HepG2 (cell line): Measurements from ENCODE around the gene GLB1L. TPM values are rescaled to one million over a fixed set of nuclear protein-coding genes. Genes with fewer than 3 reads are reported as not detected.
A peak's percentile ranks its signal among the peaks of the same experiment; 100 is the strongest.

Experiments
- ASH2L ChIP-seq: fragments of 300-600, 200-600 bp; sonication (generic); IDR thresholded peaks from 2 replicates; pipeline ENCODE4 v1.7.0; 2017; ENCODE audit warnings: low read depth, mild to moderate bottlenecking, moderate library complexity, mixed read lengths, low read length; ENCODE audit not compliant: insufficient read length
- BRCA1 ChIP-seq: sonication (generic); formaldehyde crosslinking; IDR thresholded peaks from 2 replicates; pipeline ENCODE4 v1.4.0; 2020; ENCODE audit warnings: missing genetic modification reagents
- EEA1 ChIP-seq: sonication (generic); formaldehyde crosslinking; IDR thresholded peaks from 2 replicates; pipeline ENCODE4 v1.5.1; 2020; ENCODE audit warnings: mild to moderate bottlenecking, missing genetic modification reagents, borderline replicate concordance
- GZF1 ChIP-seq: sonication (generic); formaldehyde crosslinking; IDR thresholded peaks from 2 replicates; pipeline ENCODE4 v1.5.1; 2020; ENCODE audit warnings: mild to moderate bottlenecking, missing genetic modification reagents
- IKZF1 ChIP-seq: fragments of 450-650 bp; IDR thresholded peaks from 2 replicates; pipeline ENCODE4 v1.7.1; 2016
- KLF6 ChIP-seq: IDR thresholded peaks from 2 replicates; pipeline ENCODE4 v1.8.0; 2016; ENCODE audit warnings: missing biosample characterization, missing genetic modification reagents
- MAFK ChIP-seq, 2 experiments: IDR thresholded peaks in 1 of 2; conservative IDR thresholded peaks in 1 of 2; 2 replicates each; pipeline ENCODE4 v1.6.1; 2011; ENCODE audit warnings: improper control_type of control experiment in 2 of 2, low read length in 2 of 2
- MXD4 ChIP-seq: IDR thresholded peaks from 2 replicates; pipeline ENCODE4 v1.6.1; 2016; ENCODE audit warnings: mild to moderate bottlenecking, missing biosample characterization, missing genetic modification reagents
- POLR2AphosphoS5 ChIP-seq: IDR thresholded peaks from 2 replicates; pipeline ENCODE4 v1.6.1; 2012; ENCODE audit warnings: low read depth, low read length
- PRPF4 ChIP-seq: fragments of 200-400 bp; formaldehyde crosslinking; IDR thresholded peaks from 2 replicates; pipeline ENCODE4 v1.6.1; 2016; ENCODE audit warnings: low read length, low read depth; ENCODE audit not compliant: poor library complexity, severe bottlenecking
- USF2 ChIP-seq, 2 experiments: sonication (generic) in 1 of 2; formaldehyde crosslinking in 1 of 2; IDR thresholded peaks; 2 replicates each; pipeline versions ENCODE4 v1.5.1 to v1.6.1; 2011 to 2020; ENCODE audit warnings: borderline replicate concordance in 1 of 2, low read depth in 1 of 2, low read length in 1 of 2, mild to moderate bottlenecking in 1 of 2, missing genetic modification reagents in 1 of 2, moderate library complexity in 1 of 2
- XBP1 ChIP-seq: sonication (generic); formaldehyde crosslinking; IDR thresholded peaks from 2 replicates; pipeline ENCODE4 v1.5.0; 2020; ENCODE audit warnings: missing genetic modification reagents
- ZC3H4 ChIP-seq: sonication (generic); formaldehyde crosslinking; IDR thresholded peaks from 2 replicates; pipeline ENCODE4 v1.4.0; 2020; ENCODE audit warnings: missing genetic modification reagents, borderline replicate concordance
- ZMYM4 ChIP-seq: sonication (generic); formaldehyde crosslinking; IDR thresholded peaks from 2 replicates; pipeline ENCODE4 v1.8.1; 2023; ENCODE audit warnings: mild to moderate bottlenecking, missing genetic modification reagents
- ZNF253 ChIP-seq: sonication (generic); formaldehyde crosslinking; IDR thresholded peaks from 2 replicates; pipeline ENCODE4 v1.8.0; 2022; ENCODE audit warnings: mild to moderate bottlenecking, missing genetic modification reagents, borderline replicate concordance
- ZNF274 ChIP-seq: sonication (generic); formaldehyde crosslinking; IDR thresholded peaks from 2 replicates; pipeline ENCODE4 v1.5.1; 2020; ENCODE audit warnings: mild to moderate bottlenecking, missing genetic modification reagents
- ZNF329 ChIP-seq: sonication (generic); formaldehyde crosslinking; IDR thresholded peaks from 2 replicates; pipeline ENCODE4 v1.9.0; 2021; ENCODE audit warnings: low read depth, mild to moderate bottlenecking, missing genetic modification reagents
- ZNF598 ChIP-seq: sonication (generic); formaldehyde crosslinking; IDR thresholded peaks from 2 replicates; pipeline ENCODE4 v1.5.1; 2020; ENCODE audit warnings: mild to moderate bottlenecking, missing genetic modification reagents, borderline replicate concordance
- ZNF605 ChIP-seq: sonication (generic); formaldehyde crosslinking; IDR thresholded peaks from 2 replicates; pipeline ENCODE4 v1.8.0; 2022; ENCODE audit warnings: mild to moderate bottlenecking, missing genetic modification reagents
- ZSCAN25 ChIP-seq: sonication (generic); formaldehyde crosslinking; IDR thresholded peaks from 2 replicates; pipeline ENCODE4 v1.8.0; 2022; ENCODE audit warnings: mild to moderate bottlenecking, missing genetic modification reagents
- polyA plus RNA-seq, 8 experiments: library from polyadenylated mRNA; depleted of rRNA in 3 of 8; stranded (reverse) in 7 of 8; unstranded in 1 of 8; fragments of >200 nt; fragmentation: Illumina TruSeq in 4 of 8; extraction: Trizol in 4 of 8; gene quantifications; 2 replicates each; pipeline versions ENCODE4 v1.2.1 to v1.2.3, GENCODE V29; 2011 to 2016; ENCODE audit warnings: low read depth in 4 of 8, missing spikeins in 1 of 8, mixed read lengths in 1 of 8; ENCODE audit not compliant: insufficient read depth in 1 of 8
- total RNA-seq, 5 experiments: library from RNA; depleted of rRNA; stranded (reverse); fragments of >200 nt; fragmentation: Illumina TruSeq; extraction: Trizol; gene quantifications; 2 replicates each; pipeline ENCODE4 v1.2.3, GENCODE V29; 2016; ENCODE audit warnings: low read depth in 1 of 5
- TF ChIP-seq, protein P1 (sequence below): sonication (generic); formaldehyde crosslinking; IDR thresholded peaks from 2 replicates; pipeline ENCODE4 v1.5.0; 2020; ENCODE audit warnings: mild to moderate bottlenecking, missing genetic modification reagents
- TF ChIP-seq, protein P2 (sequence below): sonication (generic); formaldehyde crosslinking; conservative IDR thresholded peaks from 2 replicates; pipeline ENCODE4 v1.8.0; 2022; ENCODE audit warnings: mild to moderate bottlenecking, moderate library complexity, missing genetic modification reagents
- TF ChIP-seq, protein P3 (sequence below): sonication (generic); formaldehyde crosslinking; IDR thresholded peaks from 2 replicates; pipeline ENCODE4 v1.5.0; 2020; ENCODE audit warnings: mild to moderate bottlenecking, low read depth, missing genetic modification reagents, borderline replicate concordance

GLB1L gene
- total and polyA plus RNA-seq, 2 of the 13 experiments (the other 11 are each of a cell fraction or from before 2014, with no cell fraction given): 6.8 to 7.3 TPM

DNA sequence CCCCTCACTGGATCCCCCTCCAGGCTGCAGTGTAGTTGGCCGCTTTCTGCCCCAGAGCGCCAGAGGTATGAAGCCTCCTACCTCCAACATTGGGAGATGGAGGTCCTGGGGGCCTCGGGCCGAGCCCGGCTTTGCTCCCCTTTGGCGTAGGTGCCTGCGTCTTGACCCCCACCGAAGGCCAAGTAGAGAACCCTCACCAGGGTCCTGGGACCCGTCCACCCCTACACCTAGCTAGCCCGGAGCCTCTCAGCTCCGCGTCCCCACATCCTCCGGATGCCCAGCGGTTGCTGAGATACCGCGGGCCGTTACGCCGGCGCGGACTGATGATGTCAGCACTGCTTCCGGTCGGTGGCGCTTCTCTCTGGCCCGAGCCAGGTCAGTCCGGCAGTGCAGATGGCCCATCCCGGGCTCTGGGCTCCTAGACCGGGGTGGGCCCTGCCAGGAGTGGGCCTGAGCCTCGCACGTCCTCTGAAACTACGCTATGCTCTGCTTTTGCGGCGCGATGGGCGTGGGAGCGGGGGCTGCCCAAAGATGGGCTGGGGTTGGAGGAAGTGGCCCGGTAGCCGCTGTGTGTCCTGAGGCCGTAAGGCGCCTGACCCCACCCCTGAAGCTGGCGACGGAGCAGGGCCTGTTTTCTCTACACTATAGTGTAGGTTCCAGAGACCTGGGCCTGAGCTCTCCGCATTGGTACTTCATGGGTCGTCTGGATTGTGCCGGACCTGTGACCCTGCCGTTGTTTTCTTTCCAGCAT lies at the start of gene GLB1L, which contains the start of gene STK16 (continued):
- peak; percentile 97 for TF ChIP-seq KLF6 (CRISPR knock-in tag)
- TF ChIP-seq BRCA1 (CRISPR knock-in tag): peak; percentile 60; the same call in 1 of the 2 replicates
- TF ChIP-seq MXD4 (CRISPR knock-in tag): peak; percentile 59; the same call in 1 of the 2 replicates
- TF ChIP-seq POLR2AphosphoS5: peak; percentile 96
- no peak for TF ChIP-seq IKZF1
- peak; percentile 94 for TF ChIP-seq ZNF605 (CRISPR knock-in tag)
- TF ChIP-seq, protein P1, sequence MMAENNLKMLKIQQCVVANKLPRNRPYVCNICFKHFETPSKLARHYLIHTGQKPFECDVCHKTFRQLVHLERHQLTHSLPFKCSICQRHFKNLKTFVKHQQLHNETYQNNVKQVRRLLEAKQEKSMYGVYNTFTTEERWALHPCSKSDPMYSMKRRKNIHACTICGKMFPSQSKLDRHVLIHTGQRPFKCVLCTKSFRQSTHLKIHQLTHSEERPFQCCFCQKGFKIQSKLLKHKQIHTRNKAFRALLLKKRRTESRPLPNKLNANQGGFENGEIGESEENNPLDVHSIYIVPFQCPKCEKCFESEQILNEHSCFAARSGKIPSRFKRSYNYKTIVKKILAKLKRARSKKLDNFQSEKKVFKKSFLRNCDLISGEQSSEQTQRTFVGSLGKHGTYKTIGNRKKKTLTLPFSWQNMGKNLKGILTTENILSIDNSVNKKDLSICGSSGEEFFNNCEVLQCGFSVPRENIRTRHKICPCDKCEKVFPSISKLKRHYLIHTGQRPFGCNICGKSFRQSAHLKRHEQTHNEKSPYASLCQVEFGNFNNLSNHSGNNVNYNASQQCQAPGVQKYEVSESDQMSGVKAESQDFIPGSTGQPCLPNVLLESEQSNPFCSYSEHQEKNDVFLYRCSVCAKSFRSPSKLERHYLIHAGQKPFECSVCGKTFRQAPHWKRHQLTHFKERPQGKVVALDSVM (CRISPR knock-in tag): peak; percentile 51
- peak; percentile 58 to 89; a peak in 3 of 4 replicates for TF ChIP-seq MAFK (conservative IDR thresholded peaks at IDR 0.05 in 1 of 2, IDR thresholded peaks at IDR 0.05 in 1 of 2; ENCODE audit: low read length in 2 of 2)
- TF ChIP-seq USF2 (IDR thresholded peaks at IDR 0.05; ENCODE audit: low read depth, low read length): no peak
- TF ChIP-seq USF2 (CRISPR knock-in tag; IDR thresholded peaks at IDR 0.05; ENCODE audit: borderline replicate concordance): no peak
- TF ChIP-seq ZNF274 (CRISPR knock-in tag): peak; percentile 82
- TF ChIP-seq EEA1: no peak; the same call in 1 of the 2 replicates
- TF ChIP-seq ZC3H4 (CRISPR knock-in tag): no peak
- no peak for TF ChIP-seq PRPF4
- TF ChIP-seq, protein P2, sequence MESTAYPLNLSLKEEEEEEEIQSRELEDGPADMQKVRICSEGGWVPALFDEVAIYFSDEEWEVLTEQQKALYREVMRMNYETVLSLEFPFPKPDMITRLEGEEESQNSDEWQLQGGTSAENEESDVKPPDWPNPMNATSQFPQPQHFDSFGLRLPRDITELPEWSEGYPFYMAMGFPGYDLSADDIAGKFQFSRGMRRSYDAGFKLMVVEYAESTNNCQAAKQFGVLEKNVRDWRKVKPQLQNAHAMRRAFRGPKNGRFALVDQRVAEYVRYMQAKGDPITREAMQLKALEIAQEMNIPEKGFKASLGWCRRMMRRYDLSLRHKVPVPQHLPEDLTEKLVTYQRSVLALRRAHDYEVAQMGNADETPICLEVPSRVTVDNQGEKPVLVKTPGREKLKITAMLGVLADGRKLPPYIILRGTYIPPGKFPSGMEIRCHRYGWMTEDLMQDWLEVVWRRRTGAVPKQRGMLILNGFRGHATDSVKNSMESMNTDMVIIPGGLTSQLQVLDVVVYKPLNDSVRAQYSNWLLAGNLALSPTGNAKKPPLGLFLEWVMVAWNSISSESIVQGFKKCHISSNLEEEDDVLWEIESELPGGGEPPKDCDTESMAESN: peak; percentile 92
- peak; percentile 90 for TF ChIP-seq ZMYM4 (CRISPR knock-in tag)
- TF ChIP-seq ZNF598: peak; percentile 94
- TF ChIP-seq XBP1 (CRISPR knock-in tag): peak; percentile 83
- TF ChIP-seq, protein P3, sequence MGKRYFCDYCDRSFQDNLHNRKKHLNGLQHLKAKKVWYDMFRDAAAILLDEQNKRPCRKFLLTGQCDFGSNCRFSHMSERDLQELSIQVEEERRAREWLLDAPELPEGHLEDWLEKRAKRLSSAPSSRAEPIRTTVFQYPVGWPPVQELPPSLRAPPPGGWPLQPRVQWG (CRISPR knock-in tag): no peak
- TF ChIP-seq ZNF253 (CRISPR knock-in tag): no peak
- peak; percentile 95 for TF ChIP-seq ASH2L
- TF ChIP-seq GZF1 (CRISPR knock-in tag): peak; percentile 87
- peak; percentile 73; the same call in 1 of the 2 replicates for TF ChIP-seq ZNF329 (CRISPR knock-in tag)
- TF ChIP-seq ZSCAN25 (CRISPR knock-in tag): peak; percentile 82
